Osteocyte (in vitro differentiated cells): Measurements from ENCODE around the gene IGIP. TPM values are rescaled to one million over a fixed set of nuclear protein-coding genes. Genes with fewer than 3 reads are reported as not detected.

Experiments used
- DNase-seq: peaks from one replicate; pipeline ENCODE4 v3.0.0; 2021; ENCODE audit warnings: mixed read lengths; ENCODE audit not compliant: unreplicated experiment; ENCODE audit errors: extremely low spot score
- H3K27ac Mint-ChIP-seq: one replicate; pipeline ENCODE4 v1.8.0; 2021; ENCODE audit warnings: mild to moderate bottlenecking, mixed read lengths; ENCODE audit not compliant: unreplicated experiment
- H3K27me3 Mint-ChIP-seq: one replicate; pipeline ENCODE4 v1.8.0; 2021; ENCODE audit warnings: mixed read lengths; ENCODE audit not compliant: unreplicated experiment
- H3K36me3 Mint-ChIP-seq: one replicate; pipeline ENCODE4 v1.8.0; 2021; ENCODE audit warnings: mixed read lengths; ENCODE audit not compliant: unreplicated experiment
- H3K4me1 Mint-ChIP-seq: one replicate; pipeline ENCODE4 v1.8.0; 2021; ENCODE audit warnings: mixed read lengths; ENCODE audit not compliant: unreplicated experiment
- H3K4me3 Mint-ChIP-seq: one replicate; pipeline ENCODE4 v1.8.0; 2021; ENCODE audit warnings: mild to moderate bottlenecking, moderate library complexity, mixed read lengths; ENCODE audit not compliant: unreplicated experiment
- H3K9me3 Mint-ChIP-seq: one replicate; pipeline ENCODE4 v1.8.0; 2021; ENCODE audit warnings: mixed read lengths; ENCODE audit not compliant: unreplicated experiment
- total RNA-seq: library from RNA; stranded (reverse); gene quantifications from 2 replicates; pipeline ENCODE4 v1.2.1, GENCODE V29; 2021
- TF ChIP-seq, protein P1 (sequence below): fragments of 200-600 bp; sonication (generic); IDR thresholded peaks from 2 replicates; pipeline ENCODE4 v1.5.0; 2021; ENCODE audit warnings: antibody characterized with exemption, mild to moderate bottlenecking, moderate library complexity

Gene IGIP
- total RNA-seq, 1 donor from 2014 or later = 4.3 TPM

DNA sequence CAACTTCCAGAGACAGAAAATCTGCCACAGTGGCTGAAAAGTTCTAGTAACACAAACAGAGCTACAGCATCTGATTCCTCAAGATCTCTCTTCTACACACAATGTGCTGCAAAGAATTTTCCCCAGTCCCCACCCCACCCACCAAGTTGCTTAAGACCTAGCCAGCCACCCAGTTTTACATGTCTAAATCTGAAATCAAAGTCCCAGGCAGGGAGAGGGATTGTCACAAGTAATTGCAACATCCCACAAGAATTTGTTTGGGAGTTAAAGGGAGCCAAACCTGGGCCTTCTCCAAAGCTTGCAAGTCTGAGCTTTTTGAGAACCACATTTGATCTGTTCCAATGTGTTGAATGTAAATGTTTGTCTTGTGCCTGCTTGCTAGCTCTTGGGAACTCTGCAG, 15.5 kb downstream of the IGIP start:
- Mint-ChIP-seq H3K4me3 (no peak overlapping the region), H3K36me3 (no peaks in the 10 kb centered on the region), H3K9me3 (peaks cover 10% of the 10 kb centered on the region), H3K27ac (no peak overlapping the region), H3K4me1 (peaks cover 10% of the 10 kb centered on the region), H3K27me3 (peaks cover 4% of the 10 kb centered on the region)
- TF ChIP-seq, protein P1, sequence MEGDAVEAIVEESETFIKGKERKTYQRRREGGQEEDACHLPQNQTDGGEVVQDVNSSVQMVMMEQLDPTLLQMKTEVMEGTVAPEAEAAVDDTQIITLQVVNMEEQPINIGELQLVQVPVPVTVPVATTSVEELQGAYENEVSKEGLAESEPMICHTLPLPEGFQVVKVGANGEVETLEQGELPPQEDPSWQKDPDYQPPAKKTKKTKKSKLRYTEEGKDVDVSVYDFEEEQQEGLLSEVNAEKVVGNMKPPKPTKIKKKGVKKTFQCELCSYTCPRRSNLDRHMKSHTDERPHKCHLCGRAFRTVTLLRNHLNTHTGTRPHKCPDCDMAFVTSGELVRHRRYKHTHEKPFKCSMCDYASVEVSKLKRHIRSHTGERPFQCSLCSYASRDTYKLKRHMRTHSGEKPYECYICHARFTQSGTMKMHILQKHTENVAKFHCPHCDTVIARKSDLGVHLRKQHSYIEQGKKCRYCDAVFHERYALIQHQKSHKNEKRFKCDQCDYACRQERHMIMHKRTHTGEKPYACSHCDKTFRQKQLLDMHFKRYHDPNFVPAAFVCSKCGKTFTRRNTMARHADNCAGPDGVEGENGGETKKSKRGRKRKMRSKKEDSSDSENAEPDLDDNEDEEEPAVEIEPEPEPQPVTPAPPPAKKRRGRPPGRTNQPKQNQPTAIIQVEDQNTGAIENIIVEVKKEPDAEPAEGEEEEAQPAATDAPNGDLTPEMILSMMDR = no peak
- peak; percentile 36 for DNase-seq

- no peak overlapping the region for H3K27ac Mint-ChIP-seq
- peak; percentile 70 for DNase-seq
- peaks cover 10% of the 10 kb centered on the region for H3K9me3 Mint-ChIP-seq
- peaks cover 12% of the 10 kb centered on the region for H3K27me3 Mint-ChIP-seq
- H3K36me3 Mint-ChIP-seq = no peaks in the 10 kb centered on the region
- TF ChIP-seq, protein P1 = no peak
- H3K4me3 Mint-ChIP-seq = no peak overlapping the region
- peaks cover 12% of the 10 kb centered on the region for H3K4me1 Mint-ChIP-seq
Observed at GRCh38 chr5:140142246-140142645, 16.5 kb downstream of the IGIP start.

GRCh38 chr5:140142856-140143255, 17.1 kb downstream of the IGIP start:
- Mint-ChIP-seq H3K4me3 (no peak overlapping the region), H3K9me3 (peaks cover 10% of the 10 kb centered on the region), H3K4me1 (peaks cover 12% of the 10 kb centered on the region), H3K27ac (no peak overlapping the region), H3K27me3 (peaks cover 18% of the 10 kb centered on the region), H3K36me3 (no peaks in the 10 kb centered on the region)
- DNase-seq = peak; percentile 30
- TF ChIP-seq, protein P1 = no peak

GRCh38 chr5:140143521-140144258, 18.0 kb downstream of the IGIP start:
- DNase-seq = peak; percentile 75
- TF ChIP-seq, protein P1 = no peak
- H3K27me3 Mint-ChIP-seq = peaks cover 25% of the 10 kb centered on the region

DNA sequence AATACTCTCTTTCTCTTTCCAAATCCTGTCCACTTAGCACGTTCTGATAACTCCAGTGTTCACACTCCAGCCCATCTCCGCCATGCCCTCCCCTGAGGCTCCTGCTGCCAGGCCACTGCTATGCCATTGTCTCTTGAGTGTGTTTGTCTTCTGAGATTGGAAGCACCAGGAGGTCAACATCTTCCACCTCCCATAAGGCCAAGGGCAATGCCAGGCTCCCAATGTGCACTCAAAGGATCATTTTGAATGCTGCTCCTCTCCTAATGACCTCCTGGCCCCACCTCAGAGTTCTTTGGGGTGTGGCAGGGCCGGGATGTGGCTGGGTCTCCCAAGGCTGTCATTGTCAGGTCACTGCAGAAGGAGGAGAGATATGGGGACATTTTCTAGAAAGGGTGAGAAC, 19.5 kb downstream of the IGIP start:
- no peak overlapping the region for H3K27ac Mint-ChIP-seq
- peaks cover 12% of the 10 kb centered on the region for H3K4me1 Mint-ChIP-seq
- H3K36me3 Mint-ChIP-seq = no peaks in the 10 kb centered on the region
- DNase-seq = peak; percentile 77
- TF ChIP-seq, protein P1 = no peak
- peak overlapping the region; percentile 56 for H3K4me3 Mint-ChIP-seq
- no peaks in the 10 kb centered on the region for H3K9me3 Mint-ChIP-seq
- peaks cover 24% of the 10 kb centered on the region for H3K27me3 Mint-ChIP-seq

More at GRCh38 chr5:140143521-140144258, 18.0 kb downstream of the IGIP start:
- Mint-ChIP-seq H3K4me3 (no peak overlapping the region), H3K27ac (no peak overlapping the region), H3K36me3 (no peaks in the 10 kb centered on the region), H3K9me3 (peaks cover 10% of the 10 kb centered on the region), H3K4me1 (peaks cover 12% of the 10 kb centered on the region)
